Measurements from ENCODE around the gene MON1A. TPM values are rescaled to one million over a fixed set of nuclear protein-coding genes. Genes with fewer than 3 reads are reported as not detected.
A peak's percentile ranks its signal among the peaks of the same experiment; 100 is the strongest.

Gene MON1A
- total RNA-seq, 1 donor: 12.1 TPM

GRCh38 chr3:49901366-49902339 is 28.0 kb downstream of the MON1A start:
- H3K4me3 ChIP-seq (ENCODE audit: low read depth, low read length): no peak overlapping the region
- TF ChIP-seq CTCF (IDR thresholded peaks at IDR 0.05; ENCODE audit: insufficient read depth, low read depth, low read length): no peak
- peak; percentile 44 for DNase-seq (ENCODE audit: low read depth)

GRCh38 chr3:49900491-49901153 is 29.0 kb downstream of the MON1A start:
- no peak for DNase-seq (ENCODE audit: low read depth)
- TF ChIP-seq CTCF (IDR thresholded peaks at IDR 0.05; ENCODE audit: insufficient read depth, low read depth, low read length): no peak

GRCh38 chr3:49899815-49900214 is 29.8 kb downstream of the MON1A start:
- no peak overlapping the region for H3K4me3 ChIP-seq (ENCODE audit: low read depth, low read length)
- DNase-seq (ENCODE audit: low read depth): no peak
- TF ChIP-seq CTCF (IDR thresholded peaks at IDR 0.05; ENCODE audit: insufficient read depth, low read depth, low read length): peak; percentile 24

More at GRCh38 chr3:49900491-49901153, 29.0 kb downstream of the MON1A start:
- H3K4me3 ChIP-seq (ENCODE audit: low read depth, low read length): no peak overlapping the region

- no peak overlapping the region for H3K4me3 ChIP-seq (ENCODE audit: low read depth, low read length)
- no peak for DNase-seq (ENCODE audit: low read depth)
- no peak for TF ChIP-seq CTCF (IDR thresholded peaks at IDR 0.05; ENCODE audit: insufficient read depth, low read depth, low read length)
Observed at GRCh38 chr3:49898991-49899390, 30.6 kb downstream of the MON1A start.

GRCh38 chr3:49896345-49896744 is 33.3 kb downstream of the MON1A start:
- no peak for DNase-seq (ENCODE audit: low read depth)
- TF ChIP-seq CTCF (IDR thresholded peaks at IDR 0.05; ENCODE audit: insufficient read depth, low read depth, low read length): no peak

GRCh38 chr3:49895791-49896190 is 33.8 kb downstream of the MON1A start:
- DNase-seq (ENCODE audit: low read depth): no peak
- no peak overlapping the region for H3K4me3 ChIP-seq (ENCODE audit: low read depth, low read length)
- TF ChIP-seq CTCF (IDR thresholded peaks at IDR 0.05; ENCODE audit: insufficient read depth, low read depth, low read length): no peak

More at GRCh38 chr3:49896345-49896744, 33.3 kb downstream of the MON1A start:
- H3K4me3 ChIP-seq (ENCODE audit: low read depth, low read length): no peak overlapping the region
